NT2/D1 (cell line): Measurements from ENCODE around the gene DAP3.
"Not testable (repeated sequence)": the region's sequence is repeated elsewhere in the genome, so short reads cannot be mapped to it uniquely, and the experiment has no call there.

Experiments
- SUZ12 ChIP-seq: IDR thresholded peaks from 2 replicates; pipeline ENCODE4 v1.6.1; 2011; ENCODE audit not compliant: insufficient read length, insufficient read depth; ENCODE audit errors: extremely low read depth
- YY1 ChIP-seq: IDR thresholded peaks from 2 replicates; pipeline ENCODE4 v1.6.1; 2011; ENCODE audit not compliant: insufficient read length, insufficient read depth
- ZNF274 ChIP-seq: IDR thresholded peaks from 2 replicates; pipeline ENCODE4 v1.6.1; 2011; ENCODE audit warnings: mild to moderate bottlenecking, low read depth, low read length

DNA sequence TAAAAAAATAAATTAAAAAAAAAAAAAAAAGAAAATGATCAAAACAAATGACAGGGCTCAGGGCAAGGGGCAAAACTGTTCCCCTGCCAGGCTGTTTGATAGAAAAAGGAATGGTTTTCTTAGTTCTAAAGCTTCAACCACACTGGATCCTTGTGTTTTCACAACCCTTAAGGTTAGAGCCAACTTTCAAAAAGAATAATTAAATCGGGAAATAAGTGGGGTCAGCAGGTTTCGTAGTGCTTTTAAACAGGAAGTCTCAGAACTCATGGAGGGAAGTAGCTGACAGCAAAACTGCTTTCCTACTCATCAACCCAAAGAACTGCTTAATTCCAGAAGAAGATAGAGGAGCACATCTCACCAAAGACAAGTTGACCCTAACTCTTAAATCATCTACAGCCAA, 12.8 kb downstream of the DAP3 start:
- not testable (repeated sequence) for TF ChIP-seq ZNF274, SUZ12, YY1
